Right ventricle myocardium inferior (tissue), 1 donor: ENCODE data around the gene PXDN. TPM values are rescaled to one million over a fixed set of nuclear protein-coding genes. Genes with fewer than 3 reads are reported as not detected.
A peak's percentile ranks its signal among the peaks of the same experiment; 100 is the strongest.
"Not testable (repeated sequence)": the region's sequence is repeated elsewhere in the genome, so short reads cannot be mapped to it uniquely, and the experiment has no call there.

ENCODE experiments used
- ATAC-seq: fragments of 200-7000 bp; cut with Tn5 transposase; one replicate; pipeline ENCODE4 v1.9.1; 2020; ENCODE audit warnings: mild to moderate bottlenecking, moderate library complexity
- DNase-seq: peaks from one replicate; pipeline ENCODE4 v3.0.0; 2021; ENCODE audit errors: missing footprints
- intact Hi-C: fragments of 100-400 bp; cut with DNase I; formaldehyde crosslinking; loops from one replicate; pipeline ENCODE4 v1.11.0; 2022
- total RNA-seq: library from RNA; stranded (reverse); fragmentation: NEBNext Ultra II Directional; extraction: Animal tissue kit (Norgen Biotek cat#: 25700); gene quantifications from one replicate; pipeline ENCODE4 v1.2.1, GENCODE V29; 2021
- donor health status: DM: no; HTN: yes; CAD: no; lungs with severe emphysema.

The PXDN gene
- total RNA-seq, 1 donor from 2014 or later, result 19.7 TPM

GRCh38 chr2:1633936-1634587, 110.3 kb downstream of the PXDN start:
- ATAC-seq (no peak), DNase-seq (peak; percentile 44)
- intact Hi-C loops, result no loop called here

- intact Hi-C loops, result no loop called here
- DNase-seq (no peak), ATAC-seq (no peak)
Measured at GRCh38 chr2:1633092-1633671, 111.1 kb downstream of the PXDN start.

GRCh38 chr2:1632510-1632909, 111.8 kb downstream of the PXDN start:
- ATAC-seq, result no peak
- DNase-seq, result no peak
- intact Hi-C loops, result no loop called here

DNA sequence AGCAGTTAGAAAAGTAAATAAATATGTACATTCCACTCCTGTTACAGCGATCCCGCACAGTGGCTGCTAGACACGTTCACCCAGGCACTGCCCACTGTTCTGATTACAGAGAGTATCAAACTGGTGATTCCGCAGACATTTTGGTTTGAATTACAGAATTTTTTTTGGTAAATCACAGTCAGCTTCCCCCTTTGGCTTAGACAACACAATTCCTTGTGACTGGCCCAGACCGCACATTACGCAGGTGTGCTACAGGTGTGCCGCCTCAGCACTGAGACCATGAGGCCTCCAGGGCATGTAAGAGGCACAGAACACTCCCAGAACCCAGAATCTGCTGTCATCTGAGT, 112.3 kb downstream of the PXDN start:
- intact Hi-C loops, result no loop called here
- ATAC-seq (no peak), DNase-seq (no peak)

DNA sequence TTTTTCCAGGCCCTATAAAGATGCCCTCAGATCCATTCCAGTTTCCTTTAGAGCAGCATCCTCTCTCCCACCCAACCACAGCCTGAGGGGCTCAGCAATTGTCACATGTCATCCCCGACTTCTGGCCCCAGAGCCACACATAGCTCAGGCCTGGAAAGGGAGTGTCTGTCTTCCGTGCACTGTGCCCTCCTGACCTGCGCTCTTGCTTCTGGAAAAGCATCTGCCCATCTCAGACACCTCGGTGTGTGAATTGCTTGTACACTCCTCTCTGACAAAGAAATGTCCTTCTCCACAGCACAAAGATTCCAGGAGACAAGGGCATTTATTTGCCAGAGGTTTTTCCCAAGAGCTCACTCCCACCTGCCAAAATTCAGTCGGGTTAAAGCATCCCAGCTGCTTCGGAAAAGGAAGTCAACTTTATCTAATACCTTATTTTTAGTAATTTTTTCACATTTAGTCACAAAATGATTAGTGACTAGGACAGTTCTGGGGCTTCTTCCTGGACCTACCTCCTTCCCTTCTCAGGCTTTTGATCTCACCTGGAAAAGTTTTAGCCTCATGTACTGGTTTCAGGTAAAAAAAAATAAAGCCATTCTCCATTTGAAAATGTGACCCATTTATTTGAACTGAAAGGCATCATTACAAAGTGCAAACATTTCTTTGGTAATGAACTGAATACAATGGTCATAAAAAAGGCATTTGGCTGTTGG, 112.9 kb downstream of the PXDN start:
- DNase-seq, result no peak
- intact Hi-C loops, result no loop called here
- ATAC-seq, result no peak

DNA sequence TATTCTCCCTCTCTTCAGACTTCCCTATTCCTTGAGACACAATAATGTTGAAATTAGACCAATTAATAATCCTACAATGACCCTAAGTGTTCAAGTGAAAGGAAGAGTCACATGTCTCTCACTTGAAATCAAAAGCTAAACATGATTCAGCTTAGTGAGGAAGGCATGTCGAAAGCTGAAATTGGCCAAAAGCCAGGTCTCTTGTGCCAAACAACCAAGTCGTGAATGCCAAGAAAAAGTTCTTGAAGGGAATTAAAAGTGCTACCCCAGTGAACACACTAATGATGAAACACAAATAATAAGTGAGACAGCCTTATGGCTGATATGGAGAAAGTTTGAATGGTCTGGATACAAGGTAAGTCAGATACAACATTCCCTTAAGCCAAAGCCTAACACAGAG, 115.4 kb downstream of the PXDN start:
- intact Hi-C loops, result no loop called here
- peak; percentile 53 for ATAC-seq
- no peak for DNase-seq

GRCh38 chr2:1627628-1628381, 116.5 kb downstream of the PXDN start:
- intact Hi-C loops, result no loop called here
- ATAC-seq (no peak), DNase-seq (no peak)

DNA sequence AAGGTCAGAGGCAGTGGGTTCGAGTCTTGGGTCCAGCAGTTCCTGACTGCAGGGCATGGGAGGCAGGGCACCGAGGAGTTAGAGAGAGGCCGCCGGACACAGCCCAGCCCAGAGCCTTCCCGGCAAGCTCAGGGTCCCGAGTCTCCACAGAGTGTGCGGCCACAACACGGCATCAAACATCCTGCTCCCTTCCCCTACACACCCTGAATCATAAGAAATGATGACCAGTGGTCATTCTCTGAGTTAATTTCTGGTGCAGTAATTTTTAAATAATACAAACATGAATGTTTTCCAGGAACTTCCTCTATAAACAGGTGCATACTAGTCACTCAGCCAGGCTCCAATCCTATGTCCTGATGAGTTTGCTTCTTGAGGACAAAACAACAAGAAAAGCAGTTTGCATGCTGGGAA, 118.0 kb downstream of the PXDN start:
- DNase-seq (no peak), ATAC-seq (no peak)
- intact Hi-C loops, result no loop called here

GRCh38 chr2:1625281-1626001, 118.9 kb downstream of the PXDN start:
- intact Hi-C loops, result no loop called here
- ATAC-seq (peak; percentile 43), DNase-seq (no peak)

DNA sequence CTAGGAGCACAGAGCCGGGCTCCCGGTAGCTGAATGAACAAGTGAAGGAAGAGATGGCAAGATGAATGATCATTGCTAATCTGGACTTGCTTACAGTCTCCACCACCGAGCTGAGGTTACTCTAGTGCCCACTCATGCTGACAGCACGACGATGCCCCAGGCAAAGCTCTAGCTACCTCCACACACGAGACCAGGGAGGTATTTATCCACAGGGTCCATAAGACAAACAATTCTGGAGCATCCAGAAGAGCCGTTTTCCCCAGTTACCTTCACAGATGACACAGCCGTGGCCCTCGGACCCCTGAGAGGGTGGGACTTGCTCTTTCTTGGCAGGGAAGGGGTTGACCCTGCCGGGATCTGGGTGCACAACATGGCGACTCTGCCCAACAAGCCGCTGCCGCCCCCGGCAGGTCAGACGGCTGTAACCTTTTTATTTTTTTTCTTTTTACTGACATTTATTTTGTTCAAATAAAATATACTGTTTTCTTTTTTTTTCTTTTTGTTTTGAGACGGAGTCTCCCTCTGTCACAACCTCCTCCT, 120.3 kb downstream of the PXDN start:
- no peak for ATAC-seq
- no peak for DNase-seq
- intact Hi-C loops, result no loop called here

GRCh38 chr2:1622521-1623200, 121.7 kb downstream of the PXDN start:
- DNase-seq (no peak), ATAC-seq (no peak)
- intact Hi-C loops, result no loop called here

GRCh38 chr2:1621976-1622375, 122.3 kb downstream of the PXDN start:
- intact Hi-C loops, ATAC-seq, DNase-seq: not testable (repeated sequence)

GRCh38 chr2:1621501-1621900, 122.8 kb downstream of the PXDN start:
- intact Hi-C loops, result no loop called here
- ATAC-seq (no peak), DNase-seq (no peak)

DNA sequence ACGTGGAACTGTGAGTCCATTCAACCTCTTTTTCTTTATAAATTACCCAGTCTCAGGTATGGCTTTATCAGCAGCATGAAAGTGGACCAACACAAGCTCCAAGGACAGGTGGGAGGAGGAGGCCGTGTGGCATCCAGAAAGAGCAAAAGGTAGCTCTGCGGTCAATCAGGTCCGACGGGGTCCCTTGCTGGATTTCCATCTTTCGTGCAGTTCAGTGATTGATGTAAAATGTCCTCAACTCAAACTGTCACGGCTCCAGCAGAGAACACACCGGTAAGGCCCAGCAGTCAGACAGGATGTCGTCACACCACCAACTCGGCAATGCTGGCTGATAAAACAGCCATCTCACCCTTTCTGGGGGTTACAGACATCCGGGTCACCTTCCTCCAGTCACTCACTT, 123.3 kb downstream of the PXDN start:
- intact Hi-C loops, result no loop called here

DNA sequence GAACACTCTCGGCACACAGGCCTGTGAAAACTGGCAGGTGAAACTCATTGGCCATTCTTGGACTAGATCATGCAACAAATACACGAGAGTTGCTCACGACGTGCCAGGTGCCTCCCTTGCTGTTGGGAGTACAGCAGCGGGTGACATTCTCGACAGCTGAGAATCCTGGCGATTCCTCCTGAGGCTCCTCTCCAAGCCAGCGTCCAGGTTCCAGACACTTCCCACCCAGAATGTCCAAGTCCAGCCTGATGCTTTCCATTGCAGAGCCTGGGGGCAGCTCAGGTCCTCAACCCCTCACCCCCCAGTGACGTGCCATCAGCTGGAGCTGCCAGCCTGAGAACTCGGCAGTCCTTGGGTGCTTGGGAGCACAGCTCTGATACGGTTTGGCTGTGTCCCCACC, 124.2 kb downstream of the PXDN start:
- DNase-seq, result no peak
- no peak for ATAC-seq
- intact Hi-C loops, result no loop called here

More for the DNA sequence above, 123.3 kb downstream of the PXDN start:
- DNase-seq (no peak), ATAC-seq (no peak)

GRCh38 chr2:1619556-1619955, 124.8 kb downstream of the PXDN start:
- ATAC-seq (no peak), DNase-seq (no peak)
- intact Hi-C loops, result no loop called here

GRCh38 chr2:1618974-1619373, 125.3 kb downstream of the PXDN start:
- ATAC-seq (no peak), DNase-seq (no peak)
- intact Hi-C loops, result no loop called here

DNA sequence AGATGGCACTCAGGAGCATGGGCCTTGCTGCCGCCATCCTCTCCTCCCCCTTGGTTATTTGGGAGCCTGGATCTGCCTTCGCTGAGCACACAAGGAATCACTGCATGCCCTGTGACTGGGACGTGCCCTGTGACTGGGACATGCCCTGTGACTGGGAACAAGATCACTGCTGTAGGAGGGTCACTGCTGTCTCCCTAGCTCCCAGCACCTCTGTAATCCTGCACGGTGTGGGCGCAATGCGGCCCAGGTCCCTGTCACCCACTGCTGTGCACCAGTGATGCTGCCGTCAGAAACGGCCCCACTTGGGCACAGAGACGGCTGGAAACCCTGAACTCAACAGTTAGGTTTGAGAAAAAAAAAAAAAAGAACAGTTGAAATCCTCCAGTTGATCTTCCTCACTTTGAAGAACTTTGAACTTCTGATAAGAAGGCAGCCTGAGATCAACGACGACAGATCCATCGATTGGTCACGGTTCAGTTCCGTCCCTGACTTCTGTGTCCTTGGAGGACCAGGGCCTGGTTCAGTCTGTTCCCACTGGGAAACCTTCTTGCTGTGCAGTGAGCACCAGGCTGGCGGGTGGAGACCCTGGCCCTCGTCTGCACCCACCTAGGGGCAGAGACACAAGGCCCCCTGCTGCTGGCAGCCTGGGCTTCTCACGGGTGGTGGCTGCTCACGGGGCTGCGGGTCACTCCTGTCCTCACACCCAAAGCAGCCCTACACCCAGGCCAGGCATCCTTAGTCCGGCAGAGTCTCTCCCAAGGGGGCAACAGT, 125.9 kb downstream of the PXDN start:
- intact Hi-C loops, result no loop called here
- DNase-seq (no peak), ATAC-seq (no peak)
